Suprapubic skin (tissue), 4 donors: ENCODE measurements around the gene NRG3.

Source experiments
- CTCF ChIP-seq, 2 donors: fragments of 200-600 bp in 1 of 2; fragments of 450-650 bp in 1 of 2; sonication (generic) in 1 of 2; IDR thresholded peaks; one replicate each; pipeline ENCODE4 v1.5.1; 2016 to 2019; ENCODE audit warnings: antibody characterized with exemption in 2 of 2, mild to moderate bottlenecking in 1 of 2, moderate library complexity in 1 of 2
- POLR2A ChIP-seq, 2 donors: fragments of 450-650 bp; IDR thresholded peaks; one replicate each; pipeline ENCODE4 v1.6.1; 2017; ENCODE audit warnings: antibody characterized with exemption in 2 of 2, mild to moderate bottlenecking in 2 of 2, moderate library complexity in 2 of 2
- POLR2AphosphoS5 ChIP-seq, 3 donors: sonication (generic); formaldehyde crosslinking; IDR thresholded peaks; one replicate each; pipeline ENCODE4 v1.6.1; 2017; ENCODE audit warnings: antibody characterized with exemption in 3 of 3

- no peak for TF ChIP-seq CTCF (IDR thresholded peaks at IDR 0.05)
- TF ChIP-seq POLR2AphosphoS5 (IDR thresholded peaks at IDR 0.05) = no peak
- TF ChIP-seq POLR2A (IDR thresholded peaks at IDR 0.05) = no peak
Observed at GRCh38 chr10:81886939-81887338, 11.9 kb downstream of the NRG3 start.
